Stimulated activated CD4-positive, alpha-beta T cell treated with anti-CD3 and anti-CD28 coated beads, Interleukin-4, amount 100 ng/mL, for 48 hours (primary cell): ENCODE data around the gene CDH16.
"Not testable (repeated sequence)": the region's sequence is repeated elsewhere in the genome, so short reads cannot be mapped to it uniquely, and the experiment has no call there.

Experiments used
- DNase-seq, 2 donors: peaks; one replicate each; pipeline ENCODE4 v3.0.0-alpha.2; 2020; ENCODE audit warnings: low read depth in 2 of 2

Gene CDH16

GRCh38 chr16:66946974-66947301 lies 28.3 kb upstream of the CDH16 start:
- no peak for DNase-seq

- DNase-seq, result no peak
Measured at GRCh38 chr16:66946541-66946940, 27.9 kb upstream of the CDH16 start.

- no peak for DNase-seq
Measured at GRCh38 chr16:66945939-66946338, 27.3 kb upstream of the CDH16 start.

GRCh38 chr16:66944971-66945370 lies 26.3 kb upstream of the CDH16 start:
- DNase-seq, result not testable (repeated sequence)

- DNase-seq, result no peak
Measured at GRCh38 chr16:66944054-66944441, 25.4 kb upstream of the CDH16 start.

- no peak for DNase-seq
Measured at GRCh38 chr16:66943426-66944053, 24.9 kb upstream of the CDH16 start.

- no peak for DNase-seq
Measured at GRCh38 chr16:66942981-66943380, 24.3 kb upstream of the CDH16 start.

- no peak for DNase-seq
Measured at GRCh38 chr16:66940236-66940635, 21.6 kb upstream of the CDH16 start.

- no peak for DNase-seq
Measured at GRCh38 chr16:66939366-66939765, 20.7 kb upstream of the CDH16 start.

- DNase-seq, result no peak
Measured at GRCh38 chr16:66937725-66938337, 19.1 kb upstream of the CDH16 start.

GRCh38 chr16:66936889-66937554 lies 18.3 kb upstream of the CDH16 start:
- no peak for DNase-seq

GRCh38 chr16:66936462-66936861 lies 17.8 kb upstream of the CDH16 start:
- no peak for DNase-seq

- DNase-seq, result no peak
Measured at GRCh38 chr16:66935314-66936011, 16.8 kb upstream of the CDH16 start, which contains the start of gene CES2. Gene CES2 (plus strand): TSS chr16:66935516. CDS start chr16:66935636, 120 bp downstream.

- not testable (repeated sequence) for DNase-seq
Measured at GRCh38 chr16:66934839-66935313, 16.2 kb upstream of the CDH16 start.

- peak; percentile 86 to 87 for DNase-seq
Measured at GRCh38 chr16:66934138-66934838, 15.6 kb upstream of the CDH16 start, which contains the start of gene CIAO2B. Gene CIAO2B (minus strand): TSS chr16:66934402. CDS start chr16:66934364, 38 bp downstream.

- DNase-seq, result peak; percentile 27 to 33
Measured at GRCh38 chr16:66933776-66934137, 15.1 kb upstream of the CDH16 start.

GRCh38 chr16:66932076-66932475 lies 13.4 kb upstream of the CDH16 start:
- DNase-seq, result no peak

GRCh38 chr16:66931665-66932064 lies 13.0 kb upstream of the CDH16 start:
- DNase-seq, result no peak

- DNase-seq, result no peak
Measured at GRCh38 chr16:66930189-66930588, 11.5 kb upstream of the CDH16 start.

- peak; percentile 41 to 49 for DNase-seq
Measured at GRCh38 chr16:66928702-66929388, 10.2 kb upstream of the CDH16 start.
